Gastrocnemius medialis (tissue), 4 donors: ENCODE measurements around the gene ACVR1.

Experiments used
- POLR2A ChIP-seq, 2 donors: fragments of 450-650 bp; IDR thresholded peaks; one replicate each; pipeline ENCODE4 v1.6.1; 2017; ENCODE audit warnings: antibody characterized with exemption in 2 of 2, mild to moderate bottlenecking in 2 of 2, moderate library complexity in 2 of 2
- TF ChIP-seq, protein P1 (sequence below), 5 experiments: fragments of 450-650 bp in 3 of 5; fragments of 200-600 bp in 2 of 5; sonication (generic) in 2 of 5; IDR thresholded peaks in 4 of 5; conservative IDR thresholded peaks in 1 of 5; 1 replicate in 4 of 5; 2 replicates in 1 of 5; pipeline ENCODE4 v1.5.1; 2016 to 2019; ENCODE audit warnings: antibody characterized with exemption in 5 of 5, mild to moderate bottlenecking in 3 of 5, moderate library complexity in 3 of 5

DNA sequence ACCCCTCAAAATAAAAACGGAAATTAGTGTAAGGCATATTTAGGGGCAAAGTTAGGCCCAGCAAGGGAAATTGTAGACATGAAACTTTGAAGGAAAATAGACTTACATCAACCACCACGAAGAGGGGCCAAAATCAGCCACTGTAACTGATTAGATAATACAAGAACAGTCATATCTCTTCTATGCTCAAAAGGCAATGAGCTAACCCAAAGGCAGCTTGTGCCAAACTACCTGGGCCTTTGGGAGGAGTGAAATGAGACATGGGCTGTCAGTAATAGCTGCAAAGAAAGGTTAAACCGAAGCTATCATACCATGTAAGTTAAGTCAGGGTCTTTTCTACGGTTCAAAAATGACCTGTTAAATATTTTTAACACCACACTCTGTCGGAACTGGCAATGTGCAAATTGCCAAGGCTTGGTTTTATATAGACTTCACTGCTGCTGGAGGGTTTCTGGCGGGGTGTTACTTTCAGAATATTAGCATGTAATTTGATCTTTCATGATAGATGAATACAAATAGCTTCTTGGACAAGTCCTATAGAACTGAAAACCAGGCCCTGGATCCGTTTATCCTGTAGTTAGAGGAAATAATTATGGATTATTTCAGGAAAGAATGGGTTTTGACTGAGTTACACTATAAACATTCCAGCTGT lies 69.6 kb downstream of the ACVR1 start:
- TF ChIP-seq, protein P1, sequence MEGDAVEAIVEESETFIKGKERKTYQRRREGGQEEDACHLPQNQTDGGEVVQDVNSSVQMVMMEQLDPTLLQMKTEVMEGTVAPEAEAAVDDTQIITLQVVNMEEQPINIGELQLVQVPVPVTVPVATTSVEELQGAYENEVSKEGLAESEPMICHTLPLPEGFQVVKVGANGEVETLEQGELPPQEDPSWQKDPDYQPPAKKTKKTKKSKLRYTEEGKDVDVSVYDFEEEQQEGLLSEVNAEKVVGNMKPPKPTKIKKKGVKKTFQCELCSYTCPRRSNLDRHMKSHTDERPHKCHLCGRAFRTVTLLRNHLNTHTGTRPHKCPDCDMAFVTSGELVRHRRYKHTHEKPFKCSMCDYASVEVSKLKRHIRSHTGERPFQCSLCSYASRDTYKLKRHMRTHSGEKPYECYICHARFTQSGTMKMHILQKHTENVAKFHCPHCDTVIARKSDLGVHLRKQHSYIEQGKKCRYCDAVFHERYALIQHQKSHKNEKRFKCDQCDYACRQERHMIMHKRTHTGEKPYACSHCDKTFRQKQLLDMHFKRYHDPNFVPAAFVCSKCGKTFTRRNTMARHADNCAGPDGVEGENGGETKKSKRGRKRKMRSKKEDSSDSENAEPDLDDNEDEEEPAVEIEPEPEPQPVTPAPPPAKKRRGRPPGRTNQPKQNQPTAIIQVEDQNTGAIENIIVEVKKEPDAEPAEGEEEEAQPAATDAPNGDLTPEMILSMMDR (IDR thresholded peaks at IDR 0.05 in 4 of 5, conservative IDR thresholded peaks at IDR 0.05 in 1 of 5): no peak
- TF ChIP-seq POLR2A (IDR thresholded peaks at IDR 0.05): no peak
